Diencephalon (tissue), 1 donor: ENCODE measurements around the gene OR6C3. TPM values are rescaled to one million over a fixed set of nuclear protein-coding genes. Genes with fewer than 3 reads are reported as not detected.

Source experiments
- total RNA-seq: library from RNA; depleted of rRNA; stranded (reverse); fragments of >200 nt; gene quantifications from one replicate; pipeline ENCODE4 v1.2.3, GENCODE V29; 2014

Gene OR6C3
- total RNA-seq = not detected

GRCh38 chr12:55330446-55330845 is at the start of gene OR6C3:
OR6C3 (plus strand) TSS chr12:55330746; CDS start chr12:55331701, 955 bp downstream.

GRCh38 chr12:55296469-55296868 is 34.1 kb upstream of the OR6C3 start, which contains the start of gene OR6C6:
OR6C6 (minus strand) TSS chr12:55296569; CDS start chr12:55295232, 1,337 bp downstream.

DNA sequence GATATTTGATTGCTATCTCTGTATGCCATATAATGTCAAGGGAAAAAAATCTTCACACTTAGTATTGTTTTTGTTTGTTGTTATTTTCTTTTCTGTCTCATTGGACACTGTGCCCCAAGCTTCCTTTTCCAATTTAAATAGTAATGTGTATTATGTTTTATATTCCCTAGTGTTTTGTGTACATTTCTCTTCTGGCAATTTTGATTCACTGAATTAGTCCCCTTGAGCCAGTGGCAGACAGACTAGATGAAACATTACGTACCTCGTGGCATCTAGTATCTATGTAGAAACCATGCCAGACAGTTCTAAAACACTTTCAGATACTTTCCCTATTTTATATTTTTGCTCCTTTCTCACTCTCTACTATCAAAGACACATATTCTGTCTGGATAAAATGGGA is 16.5 kb upstream of the OR6C3 start, which contains the start of gene OR6C1:
TSS of gene OR6C1 (plus strand) at position 301 of the 400 bp plus-strand sequence. CDS start 6,257 bp downstream, outside the sequence.

GRCh38 chr12:55362675-55363074 is 32.1 kb downstream of the OR6C3 start, which contains the start of gene OR6C75:
OR6C75 (plus strand) TSS chr12:55362975; CDS start chr12:55365111, 2,136 bp downstream.

Other genes with a start within 250 kb of the OR6C3 start
- not detected for gene OR9K2, start 204.3 kb upstream of the OR6C3 start, total RNA-seq
- not detected for gene OR10A7, start 109.7 kb upstream of the OR6C3 start, total RNA-seq
- gene OR6C74, start 86.1 kb upstream of the OR6C3 start, total RNA-seq = not detected
- gene OR6C6, start 34.2 kb upstream of the OR6C3 start, total RNA-seq = not detected
- not detected for gene OR6C1, start 16.4 kb upstream of the OR6C3 start, total RNA-seq
- gene OR6C75, start 32.2 kb downstream of the OR6C3 start, total RNA-seq = not detected
- gene OR6C65, start 69.8 kb downstream of the OR6C3 start, total RNA-seq = not detected
- not detected for gene OR6C76, start 95.5 kb downstream of the OR6C3 start, total RNA-seq
- not detected for gene OR6C2, start 113.3 kb downstream of the OR6C3 start, total RNA-seq
- gene OR6C70, start 139.4 kb downstream of the OR6C3 start, total RNA-seq = not detected
- not detected for gene OR6C68, start 161.6 kb downstream of the OR6C3 start, total RNA-seq
- gene OR6C4, start 218.9 kb downstream of the OR6C3 start, total RNA-seq = not detected
- gene OR2AP1, start 241.7 kb downstream of the OR6C3 start, total RNA-seq = not detected